GM21825 (cell line): Measurements from ENCODE around the gene GREB1.

Experiments
- ATAC-seq: cut with Tn5 transposase; IDR thresholded peaks from one replicate; pipeline ENCODE4 v1.9.1; 2021; ENCODE audit warnings: mild to moderate bottlenecking, moderate library complexity; ENCODE audit not compliant: unreplicated experiment

The GREB1 gene

DNA sequence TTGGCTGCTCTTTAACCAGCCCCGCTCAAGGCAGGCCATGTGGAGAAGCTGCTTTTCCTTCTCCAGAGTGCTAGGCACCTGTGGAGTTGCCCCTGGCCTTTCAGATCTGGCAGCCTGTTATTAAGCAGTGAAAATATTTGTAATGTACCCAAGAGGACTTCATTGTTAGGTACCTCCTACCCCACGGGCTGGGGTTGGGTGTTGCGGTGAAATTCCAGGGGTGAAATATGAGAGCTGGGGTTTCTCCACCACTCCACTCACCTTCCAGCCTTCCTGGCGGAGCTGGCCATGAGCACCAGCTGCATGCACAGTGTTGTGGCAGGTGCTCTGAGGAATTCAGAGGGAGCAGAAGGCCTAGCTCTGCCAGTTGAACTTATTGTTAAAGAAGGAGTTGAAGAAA lies 97.0 kb downstream of the GREB1 start:
- no peak for ATAC-seq

DNA sequence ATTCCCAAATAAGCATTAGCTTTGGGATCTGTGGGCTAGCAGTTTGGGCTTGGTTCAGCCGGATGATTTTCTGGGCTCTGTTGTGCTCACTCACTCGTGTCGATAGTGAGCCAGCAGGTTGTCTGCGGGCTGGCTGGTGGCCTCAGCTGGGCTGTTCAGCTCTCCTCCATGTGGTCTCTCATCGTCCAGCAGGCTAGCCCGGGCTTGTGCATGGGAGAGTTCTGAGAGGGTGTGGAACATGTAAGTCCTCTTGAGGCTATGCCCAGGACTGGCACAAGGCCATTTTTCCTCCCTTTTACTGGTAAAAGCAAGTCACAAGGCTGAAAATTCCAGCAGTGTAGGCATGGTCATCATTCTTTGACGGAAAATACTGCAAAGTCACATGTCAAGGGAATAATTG lies 97.6 kb downstream of the GREB1 start:
- ATAC-seq = no peak

DNA sequence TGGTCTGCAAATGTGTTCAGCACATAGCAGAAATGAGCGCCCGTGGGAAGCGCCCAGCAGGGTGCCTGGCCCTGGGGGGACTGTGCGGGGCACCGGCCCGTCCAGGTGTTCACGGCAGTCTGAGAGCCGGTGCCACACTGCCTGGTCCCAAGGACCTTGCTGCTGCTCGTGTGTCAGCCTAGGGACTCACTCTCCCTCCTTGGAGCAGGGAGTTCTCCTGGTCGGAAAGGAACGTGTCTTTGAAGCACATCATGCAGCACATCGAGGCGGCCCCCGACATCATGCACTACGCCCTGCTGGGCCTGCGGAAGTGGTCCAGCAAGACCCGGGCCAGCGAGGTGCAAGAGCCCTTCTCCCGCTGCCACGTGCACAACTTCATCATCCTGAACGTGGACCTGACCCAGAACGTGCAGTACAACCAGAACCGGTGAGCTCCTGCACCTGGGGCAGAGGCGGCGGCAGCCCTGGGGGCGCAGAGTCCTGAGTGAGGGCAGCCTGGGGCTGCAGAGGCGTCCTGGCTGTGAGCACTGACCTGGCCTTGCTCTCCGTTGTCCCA lies 100.2 kb downstream of the GREB1 start:
- ATAC-seq = no peak

DNA sequence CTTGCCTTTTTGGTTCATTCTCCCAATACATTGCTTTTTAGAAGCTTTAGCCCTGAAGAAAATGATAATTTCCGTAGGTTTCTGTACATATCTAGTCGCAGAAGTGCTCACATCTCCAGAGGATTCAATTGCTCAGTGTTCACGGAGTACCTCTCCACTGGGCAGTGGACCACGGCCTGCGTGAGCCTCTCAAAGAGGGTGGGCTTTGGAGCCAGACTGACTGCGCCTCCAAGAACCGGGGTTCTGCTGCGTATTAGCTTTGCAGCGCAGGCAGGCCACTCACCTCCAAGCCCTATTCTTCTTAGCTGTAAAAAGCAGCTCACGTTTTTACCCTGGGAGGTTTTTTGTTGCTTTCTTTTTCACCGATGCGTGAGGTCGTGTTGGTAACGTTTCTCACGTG lies 100.7 kb downstream of the GREB1 start:
- ATAC-seq = no peak

DNA sequence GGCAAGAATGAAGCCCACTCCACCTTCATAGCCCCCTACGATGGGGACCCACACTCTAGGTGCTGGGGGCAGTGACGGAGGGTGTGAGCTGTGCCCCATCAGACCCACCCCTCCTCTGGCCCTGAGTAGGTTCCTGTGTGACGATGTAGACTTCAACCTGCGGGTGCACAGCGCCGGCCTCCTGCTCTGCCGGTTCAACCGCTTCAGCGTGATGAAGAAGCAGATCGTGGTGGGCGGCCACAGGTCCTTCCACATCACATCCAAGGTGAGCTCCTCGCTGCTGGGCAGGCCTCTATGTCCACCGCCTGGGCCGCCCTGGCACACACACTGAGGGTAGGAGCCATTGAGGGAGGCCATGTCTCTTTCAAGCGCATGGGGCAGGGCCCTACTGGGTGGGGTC lies 101.3 kb downstream of the GREB1 start:
- no peak for ATAC-seq

DNA sequence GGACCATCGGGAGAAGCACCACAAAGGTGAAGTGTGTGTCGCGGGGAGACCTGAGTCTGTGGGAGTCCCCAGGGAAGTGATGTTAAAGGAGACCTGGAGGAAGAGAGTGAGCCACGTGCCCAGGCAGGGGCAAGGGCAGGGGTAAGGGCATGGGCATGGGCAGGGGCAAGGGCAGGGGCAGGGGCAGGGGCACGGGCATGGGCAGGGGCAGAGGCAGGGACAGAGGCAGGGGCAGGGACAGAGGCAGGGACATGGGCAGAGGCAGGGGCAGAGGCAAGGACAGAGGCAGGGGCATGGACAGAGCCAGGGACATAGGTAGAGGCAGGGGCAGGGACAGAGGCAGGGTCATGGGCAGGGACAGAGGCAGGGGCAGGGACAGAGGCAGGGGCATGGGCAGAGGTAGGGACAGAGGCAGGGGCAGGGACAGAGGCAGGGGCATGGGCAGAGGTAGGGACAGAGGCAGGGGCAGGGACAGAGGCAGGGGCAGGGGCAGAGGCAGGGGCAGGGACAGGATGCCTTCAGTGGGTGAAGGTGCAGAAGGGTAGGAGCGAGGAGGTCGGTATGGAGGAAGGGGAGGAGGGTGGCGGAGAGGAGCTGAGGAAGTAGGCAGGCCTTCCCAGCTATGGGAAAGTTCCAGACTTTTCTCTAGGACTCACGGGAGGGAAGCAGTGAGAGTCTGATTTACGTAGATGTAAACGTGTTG lies 102.9 kb downstream of the GREB1 start:
- ATAC-seq = no peak

DNA sequence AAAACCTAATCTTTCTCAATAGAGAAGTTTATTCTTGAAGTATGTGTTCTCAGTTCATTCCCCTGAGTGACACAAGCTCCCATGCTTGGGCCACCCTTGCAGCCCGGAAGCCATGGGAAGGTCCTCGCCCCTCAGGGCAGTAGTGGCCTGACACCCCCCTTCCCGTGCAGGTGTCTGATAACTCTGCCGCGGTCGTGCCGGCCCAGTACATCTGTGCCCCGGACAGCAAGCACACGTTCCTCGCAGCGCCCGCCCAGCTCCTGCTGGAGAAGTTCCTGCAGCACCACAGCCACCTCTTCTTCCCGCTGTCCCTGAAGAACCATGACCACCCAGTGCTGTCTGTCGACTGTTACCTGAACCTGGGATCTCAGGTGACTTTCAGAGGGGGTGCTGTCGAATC lies 103.7 kb downstream of the GREB1 start:
- ATAC-seq = no peak

DNA sequence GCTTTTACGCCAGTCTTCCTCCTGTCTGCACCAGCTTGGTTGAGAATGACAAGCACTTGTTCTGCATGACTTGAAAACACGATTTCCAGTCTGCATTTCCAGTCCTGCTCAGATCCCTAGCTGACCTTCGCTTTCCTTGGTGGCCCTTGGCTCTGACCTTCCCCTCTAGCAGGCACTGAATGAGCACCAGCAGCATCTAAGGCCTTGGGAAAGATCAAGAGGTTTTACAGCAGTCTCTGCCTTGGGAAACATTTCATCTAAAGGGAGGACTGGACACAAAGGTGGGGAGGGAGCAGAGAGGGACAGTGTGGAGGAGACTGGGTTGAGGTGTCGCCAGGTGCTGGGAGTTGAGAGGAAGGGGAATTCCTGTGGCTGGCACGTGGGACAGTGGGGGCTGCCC lies 105.7 kb downstream of the GREB1 start:
- no peak for ATAC-seq

DNA sequence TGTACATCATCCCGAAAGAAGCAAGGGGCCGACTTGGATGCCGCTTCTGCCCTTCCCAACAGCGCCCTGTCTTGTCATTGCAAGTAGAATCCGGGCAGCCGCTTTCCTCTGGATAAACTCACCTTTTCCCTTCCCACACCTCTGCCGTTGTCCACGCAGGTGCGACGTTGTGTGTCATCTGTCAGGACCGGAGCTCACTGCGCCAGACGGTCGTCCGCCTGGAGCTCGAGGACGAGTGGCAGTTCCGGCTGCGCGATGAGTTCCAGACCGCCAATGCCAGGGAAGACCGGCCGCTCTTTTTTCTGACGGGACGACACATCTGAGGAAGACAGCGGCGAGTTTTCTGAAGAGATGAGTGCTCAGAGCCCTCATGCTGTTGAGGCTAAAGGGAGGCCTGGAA lies 106.3 kb downstream of the GREB1 start:
- ATAC-seq = no peak

DNA sequence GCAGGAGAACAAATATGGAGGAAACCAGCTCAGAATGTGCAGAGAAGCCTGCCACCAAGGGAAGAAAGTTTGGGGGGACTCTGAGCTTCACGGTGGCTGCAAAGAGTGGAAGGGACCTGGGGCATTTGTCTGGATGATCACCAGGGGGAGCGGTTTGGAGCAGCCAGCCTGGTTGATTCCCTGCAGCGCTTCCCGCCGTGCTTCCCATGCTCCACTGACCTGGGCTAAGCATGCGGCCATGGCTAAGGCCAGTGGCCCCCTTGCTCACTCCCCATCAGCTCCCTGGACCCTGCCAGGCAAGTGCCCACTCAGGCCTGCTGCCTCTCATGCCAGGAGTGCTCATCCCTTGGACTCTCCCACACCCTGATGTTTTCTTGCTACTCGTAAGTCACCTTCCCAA lies 109.1 kb downstream of the GREB1 start:
- ATAC-seq = no peak

DNA sequence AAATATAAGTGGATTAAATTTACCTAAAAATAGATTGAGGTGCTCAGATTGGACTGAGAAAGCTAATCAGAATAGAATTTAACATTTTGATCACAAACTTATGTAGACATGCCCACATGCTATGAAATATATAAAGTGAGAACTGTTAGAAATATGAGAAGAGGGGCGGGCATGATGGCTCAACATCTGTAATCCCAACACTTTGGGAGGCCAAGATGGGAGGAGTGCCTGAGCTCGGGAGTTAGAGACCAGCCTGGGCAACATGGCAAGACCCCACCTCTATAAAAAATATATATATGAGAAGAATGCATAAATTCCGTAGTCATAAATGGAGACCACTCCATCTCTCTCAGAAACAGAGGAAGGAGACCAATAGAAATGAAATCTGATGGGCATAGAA lies 110.4 kb downstream of the GREB1 start:
- no peak for ATAC-seq

DNA sequence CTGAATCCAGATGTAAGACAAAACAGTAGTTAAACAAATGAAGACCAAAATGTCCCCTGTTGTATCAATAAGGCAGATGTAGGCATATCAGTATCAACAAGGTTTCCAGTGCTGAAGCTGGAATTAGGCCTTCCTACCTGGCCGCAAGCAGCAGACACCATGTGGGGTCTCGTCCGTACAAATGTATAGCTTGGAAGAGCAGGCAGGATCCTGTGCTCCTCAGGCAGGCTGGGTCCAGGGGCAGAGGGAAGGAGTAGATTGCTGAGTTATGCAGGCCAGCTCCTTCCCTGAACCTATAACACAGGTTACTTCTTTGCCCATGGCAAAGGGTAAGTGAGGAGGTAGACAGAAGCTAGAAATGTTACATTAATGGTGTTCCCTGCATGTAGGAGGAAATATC lies 112.7 kb downstream of the GREB1 start:
- no peak for ATAC-seq

DNA sequence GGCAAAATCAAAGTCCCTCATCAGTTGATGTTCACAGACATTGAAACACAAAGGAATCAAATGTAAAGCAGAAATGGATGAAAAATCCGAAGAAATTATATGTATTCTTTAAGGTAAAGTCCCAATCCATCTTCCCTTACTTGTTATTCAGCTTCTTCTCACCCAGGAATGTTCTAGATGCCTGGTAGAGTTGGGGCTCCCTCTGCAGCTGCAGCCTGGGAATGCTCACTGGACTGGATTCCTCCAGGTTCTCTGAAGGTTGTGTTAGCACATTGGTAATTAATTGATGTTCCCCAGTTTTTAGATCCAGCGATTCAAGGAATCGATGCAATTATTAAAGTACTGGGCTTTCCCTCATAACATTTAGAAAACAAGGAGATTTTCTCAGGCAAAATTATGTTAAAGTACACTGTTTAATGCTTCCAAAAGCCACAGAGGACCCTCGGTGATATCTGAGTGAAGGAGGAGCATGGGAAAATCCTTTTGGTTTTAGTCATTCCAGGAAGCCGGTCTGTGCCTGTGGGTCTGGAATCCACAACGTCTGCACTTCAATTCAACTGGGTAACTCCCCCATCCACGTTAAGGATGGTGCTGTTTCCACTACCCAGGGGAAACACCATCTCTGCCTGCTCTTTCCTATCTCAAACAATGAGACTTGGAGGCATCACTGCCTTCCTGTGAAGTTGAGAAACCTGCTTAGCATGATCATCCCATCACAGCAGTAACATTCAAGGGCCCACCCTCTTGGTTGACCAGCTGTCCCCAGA lies 114.2 kb downstream of the GREB1 start:
- ATAC-seq = no peak

DNA sequence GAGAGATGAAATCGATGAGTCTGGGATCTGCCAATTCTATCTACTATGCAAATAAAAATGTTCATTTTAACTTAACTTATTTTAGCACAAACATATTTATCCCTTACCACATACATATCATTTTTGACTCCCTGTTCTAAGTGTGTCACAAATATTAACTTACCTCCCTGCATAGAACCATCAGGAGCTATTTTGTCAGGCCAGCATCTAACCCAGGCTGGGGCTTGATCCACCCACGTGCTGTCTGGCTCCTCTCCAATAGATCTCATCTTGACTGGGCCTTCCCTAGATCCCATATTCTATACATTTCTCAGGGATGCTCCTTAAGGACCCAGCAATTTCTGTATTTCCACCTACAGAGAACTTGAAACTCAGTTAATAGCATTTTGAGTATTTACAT lies 115.2 kb downstream of the GREB1 start:
- ATAC-seq = no peak

DNA sequence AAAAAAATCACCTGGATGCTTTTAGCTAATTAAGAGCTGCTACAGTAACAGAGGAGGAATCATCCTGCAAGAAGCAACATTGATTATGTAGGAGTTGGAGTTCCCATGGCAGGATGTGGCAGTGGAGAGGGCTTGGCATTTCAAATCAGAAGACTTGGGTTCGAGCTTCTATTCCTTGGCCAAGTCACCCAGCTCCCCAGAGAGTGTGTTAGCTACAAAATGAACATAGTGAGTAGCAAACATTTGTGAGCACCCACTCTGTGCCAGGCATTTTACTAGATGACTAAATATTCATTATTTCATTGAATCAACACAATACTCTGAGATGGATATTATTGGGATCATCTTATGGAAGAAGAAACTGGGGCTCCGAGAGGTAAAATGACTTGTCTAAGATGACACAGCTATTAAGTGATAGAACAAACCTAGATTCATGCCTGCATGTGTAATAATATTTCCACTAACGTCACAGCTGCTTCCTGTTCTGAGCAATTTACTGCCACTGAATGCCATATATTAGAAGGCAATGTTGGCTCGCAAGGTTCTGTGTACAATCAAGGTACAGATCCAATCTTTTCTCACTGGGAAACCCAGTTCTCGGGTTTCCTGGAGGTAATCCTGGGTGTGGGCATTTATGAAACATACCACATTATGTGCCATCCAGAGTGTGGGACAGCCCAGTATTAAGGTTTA lies 118.2 kb downstream of the GREB1 start:
- no peak for ATAC-seq

DNA sequence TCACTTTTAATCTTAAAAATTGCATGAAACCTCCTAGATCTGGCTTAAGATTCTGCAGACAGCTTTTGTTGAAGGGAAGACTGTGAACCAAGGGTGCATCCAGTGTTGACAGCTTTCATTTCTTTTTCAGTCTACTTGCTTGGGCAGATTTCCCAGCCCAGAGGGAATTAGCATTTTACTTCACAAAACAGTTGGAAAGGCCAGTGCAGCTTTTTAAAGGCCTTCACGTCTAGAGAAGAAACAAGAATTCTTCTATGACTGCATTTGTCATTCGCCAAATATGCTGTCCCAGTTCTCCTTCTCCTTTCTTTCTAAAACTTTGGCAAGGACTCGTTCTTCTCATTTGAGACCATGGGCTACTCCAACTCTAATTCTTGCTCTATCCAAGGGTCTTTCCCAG lies 118.7 kb downstream of the GREB1 start:
- ATAC-seq = no peak

DNA sequence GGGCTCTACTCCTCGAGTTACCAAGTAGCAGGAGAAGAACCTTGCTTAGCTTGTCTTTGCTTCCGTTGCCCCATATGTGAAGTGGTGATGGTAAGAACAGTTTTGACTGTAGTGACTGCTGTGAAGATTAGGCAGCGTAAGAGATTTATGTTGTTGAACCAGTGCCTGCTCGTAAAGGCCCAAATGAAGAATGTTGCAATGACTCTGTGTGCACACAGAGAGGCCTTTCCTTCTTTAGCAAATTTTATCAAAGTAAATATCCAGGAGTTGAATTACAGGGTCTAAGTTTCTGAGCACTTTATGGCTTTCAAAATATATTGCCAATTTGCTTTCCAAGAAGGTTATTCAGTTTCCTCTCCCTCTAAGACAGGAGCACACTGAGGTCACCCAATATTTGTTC lies 121.7 kb downstream of the GREB1 start:
- no peak for ATAC-seq

DNA sequence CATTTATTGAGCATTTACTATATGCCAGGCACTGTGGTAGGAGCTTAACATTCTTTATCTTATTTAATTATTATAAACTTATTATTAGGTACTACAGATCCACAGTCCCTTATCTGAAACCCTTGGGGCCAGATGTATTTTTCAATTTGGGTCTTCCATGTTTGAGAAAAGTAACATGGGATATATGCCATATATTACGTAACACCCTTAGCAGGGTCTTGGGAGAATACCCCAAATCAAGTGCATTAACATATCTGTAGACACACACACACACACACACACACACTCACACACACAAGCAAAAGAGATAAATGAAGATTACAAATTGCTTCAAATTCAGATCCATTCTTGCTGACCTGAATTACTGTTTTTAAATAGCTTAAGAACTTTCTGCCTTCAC lies 122.4 kb downstream of the GREB1 start:
- ATAC-seq = no peak

DNA sequence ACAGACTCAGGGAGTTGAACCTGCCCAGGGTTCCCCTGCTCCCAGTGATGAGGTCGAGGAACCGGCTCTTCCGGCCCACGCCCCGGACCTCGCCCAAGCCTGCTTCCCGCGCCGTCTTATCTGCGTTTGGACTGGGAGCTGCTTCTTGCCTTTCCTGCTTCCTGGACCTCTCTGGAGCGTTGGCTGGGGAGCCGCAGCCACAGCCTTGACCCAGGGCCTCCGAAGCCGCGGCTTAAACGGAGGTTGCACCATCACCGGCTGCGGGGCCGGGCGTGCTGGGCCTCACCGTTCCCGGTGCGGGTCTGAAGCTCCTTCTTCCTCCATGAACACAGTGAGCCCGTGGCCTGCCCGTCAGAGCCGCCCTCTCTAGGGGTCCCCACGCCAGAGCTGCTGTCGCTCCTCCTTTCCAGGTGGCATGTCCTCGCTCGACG lies 122.8 kb downstream of the GREB1 start:
- no peak for ATAC-seq

DNA sequence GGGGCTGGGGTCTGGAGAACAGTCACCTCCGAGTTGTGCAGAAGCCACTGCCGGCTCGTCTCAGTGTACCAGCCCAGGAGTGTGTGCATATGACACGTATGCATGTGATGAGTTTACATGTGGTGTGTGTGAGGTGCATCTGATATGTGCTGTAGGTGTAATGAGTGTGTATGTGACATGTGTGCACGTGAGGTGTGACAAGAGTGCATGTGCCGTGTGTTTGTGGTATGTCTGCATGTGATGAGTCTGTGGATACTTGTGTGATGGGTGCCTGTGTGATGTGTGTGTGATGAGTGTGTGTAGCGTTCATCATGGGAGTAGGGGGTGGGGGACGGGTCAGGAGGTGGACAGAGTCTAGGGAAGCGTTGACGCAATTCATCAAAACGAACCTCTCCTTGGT lies 123.3 kb downstream of the GREB1 start:
- ATAC-seq = no peak

DNA sequence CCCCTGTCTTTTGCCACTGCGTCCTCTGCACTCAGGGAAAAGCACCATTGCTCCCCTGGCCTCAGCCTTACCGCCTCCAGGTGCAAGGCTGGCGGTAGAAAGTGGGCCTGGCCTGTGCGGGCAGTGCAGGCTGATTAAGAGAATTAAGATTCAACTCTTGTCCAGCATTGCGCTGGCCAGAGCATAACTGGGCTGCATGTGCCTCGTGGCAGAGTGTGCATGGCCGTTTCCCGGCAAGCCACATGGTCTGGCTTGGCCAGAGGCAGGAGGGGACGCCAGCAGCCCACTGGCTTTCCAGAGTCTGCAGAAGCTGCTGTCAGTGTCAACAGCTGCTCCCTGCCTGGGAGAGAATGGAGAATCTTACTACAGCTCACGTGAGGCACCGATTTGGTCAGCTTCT lies 123.8 kb downstream of the GREB1 start:
- ATAC-seq = no peak
